K562 (cell line): Measurements from ENCODE around the gene PSAP. TPM values are rescaled to one million over a fixed set of nuclear protein-coding genes. Genes with fewer than 3 reads are reported as not detected.
"Not testable (repeated sequence)": the region's sequence is repeated elsewhere in the genome, so short reads cannot be mapped to it uniquely, and the experiment has no call there.

Source experiments
- ARID1B ChIP-seq: fragments of 450-650 bp; IDR thresholded peaks from 2 replicates; pipeline ENCODE4 v1.6.1; 2016; ENCODE audit warnings: antibody characterized with exemption, mild to moderate bottlenecking, inconsistent platforms
- CREB3L1 ChIP-seq: fragments of 450-650 bp; IDR thresholded peaks from 2 replicates; pipeline ENCODE4 v1.6.1; 2014; ENCODE audit warnings: low read depth, mild to moderate bottlenecking, moderate library complexity, borderline replicate concordance
- CUX1 ChIP-seq: fragments of 200-800 bp; sonication (Bioruptor generic); IDR thresholded peaks from 2 replicates; pipeline ENCODE4 v1.6.1; 2016; ENCODE audit warnings: missing genetic modification characterization, missing compliant biosample characterization
- CXXC5 ChIP-seq: fragments of 250-450 bp; sonication (Bioruptor Pico); IDR thresholded peaks from 2 replicates; pipeline ENCODE4 v1.8.0; 2022; ENCODE audit warnings: inconsistent platforms, mild to moderate bottlenecking, moderate library complexity
- ESRRA ChIP-seq: fragments of 450-650 bp; IDR thresholded peaks from 2 replicates; pipeline ENCODE4 v1.6.1; 2014; ENCODE audit warnings: low read depth, mild to moderate bottlenecking, moderate library complexity, borderline replicate concordance
- FOXM1 ChIP-seq, 2 experiments: fragments of 450-650 bp in 1 of 2; sonication (generic) in 1 of 2; formaldehyde crosslinking in 1 of 2; IDR thresholded peaks; 2 replicates each; pipeline versions ENCODE4 v1.6.1 to v1.9.0; 2017 to 2022; ENCODE audit warnings: low read depth in 2 of 2, mild to moderate bottlenecking in 2 of 2, missing genetic modification reagents in 1 of 2, moderate library complexity in 1 of 2
- GATAD2A ChIP-seq: fragments of 450-650 bp; IDR thresholded peaks from 2 replicates; pipeline ENCODE4 v1.6.1; 2017
- ID3 ChIP-seq, 2 experiments: fragments of 250-450 bp in 1 of 2; fragments of 450-650 bp in 1 of 2; sonication (Bioruptor Pico) in 1 of 2; IDR thresholded peaks; 2 replicates each; pipeline versions ENCODE4 v1.6.1 to v1.8.0; 2016 to 2021; ENCODE audit warnings: mild to moderate bottlenecking in 2 of 2, moderate library complexity in 2 of 2, missing compliant biosample characterization in 1 of 2, missing genetic modification characterization in 1 of 2
- MYC ChIP-seq, 2 experiments: fragments of 250-450 bp in 1 of 2; sonication (Bioruptor Pico) in 1 of 2; IDR thresholded peaks; 2 replicates each; pipeline versions ENCODE4 v1.5.1 to v1.6.1; 2012 to 2021; ENCODE audit warnings: low read depth in 2 of 2, borderline replicate concordance in 1 of 2, improper control_type of control experiment in 1 of 2, low read length in 1 of 2, mild to moderate bottlenecking in 1 of 2, moderate library complexity in 1 of 2
- NEUROD1 ChIP-seq: fragments of 150-350 bp; IDR thresholded peaks from 2 replicates; pipeline ENCODE4 v1.6.1; 2014; ENCODE audit warnings: borderline replicate concordance, low read length, low read depth; ENCODE audit not compliant: partially characterized antibody
- NFIX ChIP-seq: fragments of 250-450 bp; sonication (Bioruptor Pico); IDR thresholded peaks from 2 replicates; pipeline ENCODE4 v1.4.0; 2020; ENCODE audit warnings: low read depth, mild to moderate bottlenecking, moderate library complexity
- NR4A1 ChIP-seq, 2 experiments: fragments of 250-450 bp in 1 of 2; fragments of 450-650 bp in 1 of 2; sonication (Bioruptor Pico) in 1 of 2; IDR thresholded peaks; 2 replicates each; pipeline versions ENCODE4 v1.4.0 to v1.6.1; 2016 to 2020; ENCODE audit warnings: mild to moderate bottlenecking in 2 of 2, missing compliant biosample characterization in 1 of 2, missing genetic modification characterization in 1 of 2, moderate library complexity in 1 of 2
- TBP ChIP-seq: optimal IDR thresholded peaks from 2 replicates; pipeline ENCODE3; 2011; ENCODE audit warnings: low read depth, low read length, improper control_type of control experiment
- TFE3 ChIP-seq: fragments of 450-650 bp; formaldehyde crosslinking; IDR thresholded peaks from 2 replicates; pipeline ENCODE4 v1.4.0; 2020; ENCODE audit warnings: mild to moderate bottlenecking, mixed read lengths
- polyA plus RNA-seq, 8 experiments: library from polyadenylated mRNA; depleted of rRNA in 4 of 8; stranded (reverse) in 5 of 8; unstranded in 3 of 8; fragments of >200 nt; fragmentation: Nextera tagmentation in 2 of 8; fragmentation: Illumina TruSeq in 1 of 8; extraction: Ambion mirVana in 2 of 8; extraction: Trizol in 1 of 8; gene quantifications; 2 replicates each; pipeline versions ENCODE4 v1.2.1 to v1.2.3, GENCODE V29; 2011 to 2014; ENCODE audit warnings: inconsistent platforms in 1 of 8, missing spikeins in 1 of 8
- total RNA-seq, 7 experiments: library from RNA; depleted of rRNA in 6 of 7; stranded (reverse); fragments of >200 nt in 6 of 7; fragmentation: Illumina TruSeq in 2 of 7; extraction: Trizol in 2 of 7; gene quantifications; 2 replicates each; pipeline versions ENCODE4 v1.2.1 to v1.2.3, GENCODE V29; 2011 to 2021; ENCODE audit warnings: low replicate concordance in 1 of 7

The PSAP gene
- total and polyA plus RNA-seq, 9 of the 15 experiments (the other 6 are each of a cell fraction or from before 2014, with no cell fraction given): 245 to 700 (median 429) TPM

- TF ChIP-seq CUX1 (CRISPR knock-in tag): 0 out of 2 replicates have a peak, but pooled peaks have one; percentile 16
- TF ChIP-seq ARID1B: peak; percentile 64
- peak; percentile 43 for TF ChIP-seq TBP
- TF ChIP-seq FOXM1 (IDR thresholded peaks at IDR 0.05; ENCODE audit: low read depth): peak; percentile 64
- TF ChIP-seq FOXM1 (CRISPR knock-in tag; IDR thresholded peaks at IDR 0.05; ENCODE audit: low read depth); NR4A1 (CRISPR knock-in tag; IDR thresholded peaks at IDR 0.05); MYC (CRISPR knock-in tag; IDR thresholded peaks at IDR 0.05; ENCODE audit: borderline replicate concordance, low read depth); ID3 (CRISPR knock-in tag; IDR thresholded peaks at IDR 0.05): not testable (repeated sequence)
- 0 out of 2 replicates have a peak, but pooled peaks have one; percentile 8 for TF ChIP-seq NFIX
- peak; percentile 86 for TF ChIP-seq CXXC5 (CRISPR knock-in tag)
- peak; percentile 22; the same call in 1 of the 2 replicates for TF ChIP-seq TFE3 (CRISPR knock-in tag)
- TF ChIP-seq CREB3L1: peak; percentile 23; the same call in 1 of the 2 replicates
- peak; percentile 82 for TF ChIP-seq NR4A1 (tag; IDR thresholded peaks at IDR 0.05)
- TF ChIP-seq MYC (IDR thresholded peaks at IDR 0.05; ENCODE audit: low read depth, low read length): peak; percentile 27; the same call in 1 of the 2 replicates
- peak; percentile 40; the same call in 1 of the 2 replicates for TF ChIP-seq ID3 (tag; IDR thresholded peaks at IDR 0.05)
- 0 out of 2 replicates have a peak, but pooled peaks have one; percentile 11 for TF ChIP-seq ESRRA
- TF ChIP-seq GATAD2A: peak; percentile 82
- peak; percentile 26 for TF ChIP-seq NEUROD1
Observed at GRCh38 chr10:71874680-71875354, 23.8 kb upstream of the PSAP start (continued).
